ENCODE results near the gene TMEM203. TPM values are rescaled to one million over a fixed set of nuclear protein-coding genes. Genes with fewer than 3 reads are reported as not detected.

Gene TMEM203
- total and polyA plus RNA-seq, 2 of the 13 experiments (the other 11 are each of a cell fraction or from before 2014, with no cell fraction given), result 23.4 to 36.7 TPM

- no peak for TF ChIP-seq ATF5 (CRISPR knock-in tag; IDR thresholded peaks at IDR 0.05; ENCODE audit: low read depth)
- TF ChIP-seq DBP (CRISPR knock-in tag; IDR thresholded peaks at IDR 0.05; ENCODE audit: not compliant biosample characterization), result no peak
- TF ChIP-seq PCBP2 (optimal IDR thresholded peaks at IDR 0.05; ENCODE audit: low read depth, low read length, poor library complexity, severe bottlenecking), result no peak
- no peak for TF ChIP-seq HMG20B (CRISPR knock-in tag; conservative IDR thresholded peaks at IDR 0.05)
- TF ChIP-seq GZF1 (CRISPR knock-in tag; IDR thresholded peaks at IDR 0.05), result no peak
- TF ChIP-seq ZNF616 (CRISPR knock-in tag; IDR thresholded peaks at IDR 0.05; ENCODE audit: low read depth), result no peak
- peak; percentile 40; the same call in 1 of the 2 replicates for TF ChIP-seq CHCHD3 (CRISPR knock-in tag; IDR thresholded peaks at IDR 0.05)
- no peak for TF ChIP-seq MTERF4 (CRISPR knock-in tag; IDR thresholded peaks at IDR 0.05)
- TF ChIP-seq ZNF609 (CRISPR knock-in tag; IDR thresholded peaks at IDR 0.05; ENCODE audit: borderline replicate concordance), result no peak
- TF ChIP-seq EZH2 (conservative IDR thresholded peaks at IDR 0.05; ENCODE audit: low read depth, low read length), result no peak
- TF ChIP-seq RFXANK (CRISPR knock-in tag; IDR thresholded peaks at IDR 0.05), result no peak
- TF ChIP-seq HNF4A (CRISPR knock-in tag; IDR thresholded peaks at IDR 0.05), result peak; percentile 35; the same call in 1 of the 2 replicates
- TF ChIP-seq STAT5B (CRISPR knock-in tag; IDR thresholded peaks at IDR 0.05), result no peak
- TF ChIP-seq DRAP1 (CRISPR knock-in tag; IDR thresholded peaks at IDR 0.05), result peak; percentile 64; the same call in 1 of the 2 replicates
- TF ChIP-seq ZNF225 (CRISPR knock-in tag; IDR thresholded peaks at IDR 0.05), result no peak
- no peak for TF ChIP-seq ZNF350 (CRISPR knock-in tag; IDR thresholded peaks at IDR 0.05; ENCODE audit: borderline replicate concordance, low read depth)
- TF ChIP-seq ZNF337 (CRISPR knock-in tag; IDR thresholded peaks at IDR 0.05; ENCODE audit: borderline replicate concordance, low read depth), result no peak
- TF ChIP-seq ATF2 (CRISPR knock-in tag; IDR thresholded peaks at IDR 0.05), result no peak; the same call in 1 of the 2 replicates
- TF ChIP-seq TCF7L2 (IDR thresholded peaks at IDR 0.05; ENCODE audit: low read depth, low read length), result no peak
- TF ChIP-seq ZNF605 (CRISPR knock-in tag; IDR thresholded peaks at IDR 0.05), result no peak
Observed at GRCh38 chr9:137254624-137255447, 49.4 kb upstream of the TMEM203 start, which contains the start of gene NELFB (continued).
